ES-I3 (cell line): ENCODE data around the gene MN1.
A peak's percentile ranks its signal among the peaks of the same experiment; 100 is the strongest.

ENCODE experiments used
- H3K36me3 ChIP-seq: 2 replicates; pipeline ENCODE4 v1.6.1; 2013; ENCODE audit warnings: mild to moderate bottlenecking, low read length, control low read depth, moderate library complexity; ENCODE audit not compliant: insufficient read depth
- H3K4me1 ChIP-seq: 2 replicates; pipeline ENCODE4 v1.6.1; 2013; ENCODE audit warnings: mild to moderate bottlenecking, control low read depth, low read length; ENCODE audit not compliant: insufficient read depth
- H3K9ac ChIP-seq: 2 replicates; pipeline ENCODE4 v1.6.1; 2013; ENCODE audit warnings: low read depth, mild to moderate bottlenecking, low read length, moderate library complexity
- H3K9me3 ChIP-seq: 2 replicates; pipeline ENCODE4 v1.6.1; 2013; ENCODE audit warnings: mild to moderate bottlenecking, low read length, moderate library complexity; ENCODE audit not compliant: control insufficient read depth, insufficient read depth

Gene MN1

GRCh38 chr22:27811778-27812177 is 10.2 kb upstream of the MN1 start:
- H3K9me3 ChIP-seq, result no peaks in the 10 kb centered on the region
- H3K4me1 ChIP-seq, result peaks cover 13% of the 10 kb centered on the region; the same call in 1 of the 2 replicates
- no peaks in the 10 kb centered on the region for H3K36me3 ChIP-seq
- H3K9ac ChIP-seq, result no peak overlapping the region

DNA sequence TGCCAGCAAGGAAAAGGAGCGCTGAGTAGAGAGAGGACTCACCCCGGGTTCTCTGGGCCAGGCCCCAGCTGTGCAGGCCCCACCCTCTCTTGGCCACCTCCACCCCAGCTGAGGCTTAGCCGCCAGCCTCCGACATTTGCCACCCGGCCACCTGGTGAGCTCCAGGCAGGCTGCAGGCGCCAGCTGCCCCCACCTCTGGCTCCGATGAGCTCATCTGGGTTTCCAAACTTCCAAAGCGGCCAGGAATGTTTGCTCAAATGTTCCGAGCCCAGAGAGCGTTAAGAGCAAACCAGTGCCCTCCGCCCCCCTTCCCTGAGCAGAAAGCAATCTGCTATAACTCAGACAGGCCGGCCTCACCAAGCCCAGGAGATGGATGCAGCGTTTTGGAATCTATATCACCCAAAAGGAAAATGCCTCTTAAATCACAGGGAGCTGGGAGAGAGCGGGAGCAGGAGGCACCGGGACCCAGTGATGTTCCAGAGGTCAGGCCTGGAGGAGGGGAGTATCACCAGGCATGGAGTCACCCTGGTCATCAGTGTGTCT is 9.1 kb upstream of the MN1 start:
- Histone ChIP-seq H3K36me3 (no peaks in the 10 kb centered on the region), H3K9me3 (no peaks in the 10 kb centered on the region), H3K4me1 (peaks cover 13% of the 10 kb centered on the region; the same call in 1 of the 2 replicates), H3K9ac (no peak overlapping the region)

GRCh38 chr22:27809700-27810608 is 8.4 kb upstream of the MN1 start:
- Histone ChIP-seq H3K9ac (no peak overlapping the region), H3K9me3 (no peaks in the 10 kb centered on the region), H3K36me3 (no peaks in the 10 kb centered on the region), H3K4me1 (peaks cover 13% of the 10 kb centered on the region; the same call in 1 of the 2 replicates)

DNA sequence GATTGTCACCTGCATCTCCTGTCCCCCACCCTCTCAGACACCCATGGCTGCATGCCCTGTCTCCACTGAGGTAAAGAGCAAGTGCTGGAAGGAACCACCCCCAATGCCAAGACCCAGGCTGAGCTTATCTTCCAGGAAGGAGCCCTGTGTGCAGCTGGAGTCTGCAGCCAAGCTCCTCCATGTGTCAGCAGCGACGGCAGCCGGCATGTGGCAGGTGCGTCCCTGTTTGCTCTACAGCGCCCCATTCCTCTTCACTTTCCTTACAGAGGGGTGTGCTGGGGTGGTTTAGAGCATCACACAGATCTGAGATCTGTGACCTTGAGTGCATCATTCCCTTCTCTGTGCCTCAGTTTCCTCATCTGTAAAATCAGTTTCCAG is 7.7 kb upstream of the MN1 start:
- Histone ChIP-seq H3K9ac (no peak overlapping the region), H3K4me1 (peaks cover 13% of the 10 kb centered on the region; the same call in 1 of the 2 replicates), H3K36me3 (no peaks in the 10 kb centered on the region), H3K9me3 (no peaks in the 10 kb centered on the region)

DNA sequence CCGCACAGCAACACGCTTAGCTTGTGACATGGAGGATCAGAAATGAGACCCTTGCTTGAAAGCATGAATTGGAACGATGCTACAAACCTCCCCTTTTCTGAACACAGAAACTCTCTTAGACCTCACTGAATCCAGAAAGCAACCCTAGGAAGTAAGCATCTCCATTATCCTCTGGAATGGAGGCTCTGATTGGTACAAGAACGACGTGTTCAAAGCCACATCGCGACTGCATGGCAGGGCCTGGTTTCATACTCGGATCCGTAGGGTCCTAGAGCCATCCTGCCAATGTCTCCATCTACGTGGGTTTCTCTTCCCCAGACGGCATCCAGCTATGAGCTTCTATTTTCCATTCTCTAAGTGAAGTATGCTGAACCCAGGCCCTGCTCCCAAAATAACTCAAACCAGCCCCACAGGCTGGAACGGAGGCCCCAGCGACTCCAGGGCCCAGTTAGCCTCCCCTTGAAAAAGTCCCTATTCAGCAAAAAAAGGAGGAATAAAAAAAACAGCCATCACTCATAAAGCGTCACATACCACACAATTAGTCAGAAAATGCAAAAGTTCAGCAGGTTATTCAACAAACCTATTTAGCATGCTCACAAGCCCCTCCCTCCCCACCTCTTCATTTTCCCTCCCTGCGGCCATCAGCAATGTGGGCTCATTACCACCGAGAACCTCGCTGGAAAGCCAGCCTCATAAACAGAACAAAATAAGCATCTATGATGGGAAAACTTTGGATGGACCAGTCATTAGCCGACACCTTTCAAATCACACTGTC is 7.1 kb upstream of the MN1 start:
- H3K36me3 ChIP-seq, result no peaks in the 10 kb centered on the region
- H3K9me3 ChIP-seq, result no peaks in the 10 kb centered on the region
- H3K9ac ChIP-seq, result no peak overlapping the region
- peaks cover 14% of the 10 kb centered on the region; the same call in 1 of the 2 replicates for H3K4me1 ChIP-seq

DNA sequence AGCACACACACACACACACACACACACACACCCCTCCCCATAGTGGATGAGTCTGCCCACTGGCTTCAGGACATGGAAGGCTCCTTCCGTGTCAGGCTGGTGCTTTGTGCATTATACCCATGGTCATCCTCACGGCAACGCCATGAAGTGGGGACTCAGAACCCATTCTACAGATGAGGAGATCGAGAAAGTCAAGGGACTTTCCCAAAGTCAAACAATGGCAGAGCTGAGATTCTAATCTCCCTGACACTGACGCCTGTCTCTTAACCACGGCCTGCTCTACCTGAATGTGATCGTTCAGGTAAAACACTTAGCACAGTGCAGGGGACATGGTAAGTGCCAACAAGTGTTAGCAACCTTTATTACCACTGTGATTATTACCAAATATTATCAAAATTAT is 4.3 kb upstream of the MN1 start:
- Histone ChIP-seq H3K9ac (no peak overlapping the region), H3K9me3 (no peaks in the 10 kb centered on the region), H3K4me1 (peaks cover 21% of the 10 kb centered on the region; the same call in 1 of the 2 replicates), H3K36me3 (no peaks in the 10 kb centered on the region)

DNA sequence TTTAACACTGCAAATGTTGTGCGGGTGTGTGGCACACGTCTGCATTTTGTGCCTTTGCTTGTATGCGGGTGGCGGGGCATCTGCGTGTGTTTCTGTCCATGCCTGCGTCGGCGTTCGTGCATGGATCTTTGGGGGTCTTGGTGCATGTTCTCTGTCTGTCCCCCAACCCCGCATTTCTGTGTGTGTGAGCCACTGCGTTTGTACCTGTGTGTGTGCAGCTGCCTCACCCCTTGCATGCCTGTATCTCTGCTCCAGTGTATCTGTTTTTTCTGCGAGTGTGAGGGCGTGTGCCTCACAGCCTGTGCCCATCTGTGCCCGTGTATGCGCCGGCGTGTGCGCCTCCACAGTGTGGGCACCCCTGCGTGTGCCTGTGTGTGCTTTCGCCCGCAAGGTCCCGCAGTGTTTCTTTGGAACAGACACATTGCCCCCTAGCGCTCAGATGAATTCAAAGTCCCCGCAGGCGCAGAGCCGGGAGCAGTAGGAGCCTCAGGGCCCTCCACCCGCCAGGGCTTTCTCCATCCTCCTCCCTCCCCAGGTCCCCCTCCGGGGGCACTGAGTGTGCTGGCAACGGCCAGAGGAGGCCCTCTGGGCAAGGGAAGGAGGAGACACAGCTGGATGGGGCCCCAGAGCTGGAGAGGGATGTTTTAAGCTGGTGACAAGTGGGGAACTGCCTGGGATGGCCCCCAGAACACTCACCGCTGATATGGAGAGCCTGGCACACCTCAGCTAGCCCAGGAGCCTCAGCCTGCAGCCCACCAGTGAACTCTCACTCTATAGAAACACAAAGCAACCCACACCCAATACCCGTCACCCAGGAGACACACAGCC is 3.1 kb upstream of the MN1 start:
- Histone ChIP-seq H3K9me3 (no peaks in the 10 kb centered on the region; the same call in 1 of the 2 replicates), H3K9ac (no peak overlapping the region), H3K4me1 (peaks cover 12% of the 10 kb centered on the region; the same call in 1 of the 2 replicates), H3K36me3 (no peaks in the 10 kb centered on the region)

DNA sequence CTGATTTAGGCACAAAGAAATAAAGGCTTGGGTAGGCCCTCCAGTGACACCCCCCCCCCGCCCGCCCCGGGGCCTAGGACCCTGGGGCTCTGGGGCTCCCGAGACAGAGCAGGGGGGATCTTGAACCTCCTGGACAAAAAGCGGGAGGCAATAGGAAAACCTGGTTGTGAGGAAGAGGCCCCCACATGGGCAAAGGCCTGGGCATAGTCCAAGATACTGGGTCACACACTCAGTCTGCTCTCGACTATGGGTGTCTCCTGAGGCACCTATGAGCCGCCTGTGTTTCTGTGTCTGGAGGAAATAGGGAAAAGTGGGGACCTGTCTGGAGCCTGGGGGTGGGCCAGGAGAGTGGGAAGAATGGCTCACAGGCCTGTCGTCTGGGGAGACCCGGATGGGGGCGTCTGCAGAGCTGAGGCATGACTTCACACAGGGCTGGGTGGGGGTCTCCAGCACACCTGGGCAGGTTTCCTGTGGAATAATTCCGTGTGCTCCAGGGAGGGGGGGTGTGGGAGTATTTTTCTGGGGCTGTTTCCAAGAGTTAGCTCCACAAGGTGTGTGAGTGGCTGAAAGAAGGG is 2.4 kb upstream of the MN1 start:
- Histone ChIP-seq H3K9ac (no peak overlapping the region), H3K4me1 (peaks cover 12% of the 10 kb centered on the region; the same call in 1 of the 2 replicates), H3K9me3 (no peaks in the 10 kb centered on the region; the same call in 1 of the 2 replicates), H3K36me3 (no peaks in the 10 kb centered on the region)

DNA sequence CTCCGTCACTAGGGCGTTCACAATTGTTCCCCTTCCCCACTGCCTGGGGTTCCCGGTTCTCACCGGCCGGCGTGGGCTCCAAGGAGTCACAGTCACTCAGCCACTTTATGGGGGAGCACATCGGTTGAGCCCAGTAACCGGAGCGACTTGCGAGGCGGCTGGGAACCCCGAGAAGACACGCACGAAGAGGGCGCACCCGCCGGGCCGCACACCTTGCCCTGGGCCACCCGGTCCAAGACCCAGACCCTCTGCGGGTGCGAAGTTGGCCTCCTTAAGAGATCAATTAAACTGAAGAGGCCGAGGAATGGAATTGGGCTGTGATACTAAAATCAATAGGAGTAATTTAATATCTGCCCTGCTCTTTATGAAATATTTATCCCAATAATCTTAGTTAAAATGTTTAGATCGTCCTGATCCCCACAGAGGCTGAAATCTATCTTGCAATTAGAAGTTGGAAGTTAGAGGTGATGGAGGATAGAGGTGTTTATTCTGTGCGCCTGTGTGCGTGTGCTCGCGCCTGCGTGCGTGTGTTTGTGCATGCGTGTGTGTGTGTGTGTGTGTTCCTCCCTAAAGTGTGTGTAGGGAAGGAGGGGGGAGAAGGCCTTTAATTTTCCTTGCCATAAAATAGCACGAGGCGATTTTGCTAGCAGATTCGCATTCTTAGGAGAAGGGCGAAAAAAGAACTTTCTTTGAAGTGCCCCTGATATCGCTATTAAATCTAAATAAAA is 954 bp upstream of the MN1 start:
- peak overlapping the region; percentile 81 for H3K9ac ChIP-seq
- H3K4me1 ChIP-seq, result peaks cover 12% of the 10 kb centered on the region; the same call in 1 of the 2 replicates
- H3K9me3 ChIP-seq, result no peaks in the 10 kb centered on the region; the same call in 1 of the 2 replicates
- no peaks in the 10 kb centered on the region for H3K36me3 ChIP-seq

- Histone ChIP-seq H3K9ac (peak overlapping the region; percentile 81), H3K9me3 (no peaks in the 10 kb centered on the region; the same call in 1 of the 2 replicates), H3K4me1 (peaks cover 18% of the 10 kb centered on the region; the same call in 1 of the 2 replicates), H3K36me3 (no peaks in the 10 kb centered on the region)
Observed at GRCh38 chr22:27801202-27801615, 347 bp downstream of the MN1 start.

GRCh38 chr22:27800250-27801201 is 1.0 kb downstream of the MN1 start:
- H3K9ac ChIP-seq, result peak overlapping the region; percentile 81
- no peaks in the 10 kb centered on the region; the same call in 1 of the 2 replicates for H3K9me3 ChIP-seq

DNA sequence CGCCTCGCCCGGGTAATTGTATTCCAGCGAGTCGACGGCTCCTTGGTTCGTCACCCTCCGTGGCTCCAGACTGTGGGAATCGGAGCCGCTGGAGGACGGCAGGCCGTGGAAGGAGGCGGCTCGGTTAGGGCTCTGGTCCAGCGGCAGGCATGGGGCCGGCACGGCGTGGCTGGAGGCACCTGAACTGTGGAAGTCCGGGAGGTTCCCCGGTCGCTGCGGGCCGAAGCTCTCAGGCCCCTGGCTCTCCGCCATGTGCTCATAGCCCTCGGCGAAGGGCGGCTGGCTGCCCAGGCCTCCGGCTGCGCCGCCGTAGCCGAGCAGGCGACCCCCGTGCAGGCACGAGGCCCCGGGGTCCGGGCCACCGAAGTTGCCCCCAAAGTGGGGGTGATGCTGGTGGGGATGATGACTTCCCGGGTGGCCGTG is 1.7 kb downstream of the MN1 start:
- Histone ChIP-seq H3K36me3 (no peaks in the 10 kb centered on the region), H3K4me1 (peaks cover 24% of the 10 kb centered on the region; the same call in 1 of the 2 replicates), H3K9ac (peak overlapping the region; percentile 81; the same call in 1 of the 2 replicates), H3K9me3 (no peaks in the 10 kb centered on the region; the same call in 1 of the 2 replicates)

More at GRCh38 chr22:27800250-27801201, 1.0 kb downstream of the MN1 start:
- Histone ChIP-seq H3K4me1 (peaks cover 20% of the 10 kb centered on the region; the same call in 1 of the 2 replicates), H3K36me3 (no peaks in the 10 kb centered on the region)
